K562 (cell line): ENCODE measurements around the gene INO80E.

Experiments used
- CTCF ChIP-seq, 3 experiments: IDR thresholded peaks in 2 of 3; conservative IDR thresholded peaks in 1 of 3; 2 replicates each; pipeline ENCODE4 v1.5.1; 2011 to 2012; ENCODE audit warnings: low read length in 3 of 3, mild to moderate bottlenecking in 3 of 3, control low read depth in 2 of 3, improper control_type of control experiment in 1 of 3, inconsistent platforms in 1 of 3, low read depth in 1 of 3, mixed read lengths in 1 of 3, moderate library complexity in 1 of 3; ENCODE audit not compliant: insufficient read depth in 2 of 3
- IRF2 ChIP-seq: sonication (generic); formaldehyde crosslinking; IDR thresholded peaks from 2 replicates; pipeline ENCODE4 v1.8.1; 2022; ENCODE audit warnings: mild to moderate bottlenecking, missing genetic modification reagents

GRCh38 chr16:30018731-30019158 lies 22.7 kb downstream of the INO80E start:
- no peak for TF ChIP-seq IRF2 (CRISPR knock-in tag)
- TF ChIP-seq CTCF (IDR thresholded peaks at IDR 0.05 in 2 of 3, conservative IDR thresholded peaks at IDR 0.05 in 1 of 3; ENCODE audit: insufficient read depth in 2 of 3, low read depth in 1 of 3, low read length in 3 of 3): no peak
